OCI-LY7 (cell line): ENCODE data around the gene DAPK2. TPM values are rescaled to one million over a fixed set of nuclear protein-coding genes. Genes with fewer than 3 reads are reported as not detected.

Experiments used
- BruUV-seq: library from RNA; stranded (reverse); fragments of 400-500 nt; replicated peaks from 2 replicates; lab custom pipeline; 2021; lab: Mats Ljungman, UMichigan
- CTCF ChIA-PET: fragments of 300-600 bp; sonication (Branson Sonifier 250); formaldehyde crosslinking; loops from one replicate; lab custom pipeline; 2022; ENCODE audit warnings: antibody characterized with exemption; ENCODE audit not compliant: unreplicated experiment; lab: Charles Lee
- POLR2A ChIA-PET: fragments of 300-600 bp; sonication (Branson Sonifier 250); formaldehyde crosslinking; loops from one replicate; lab custom pipeline; 2022; ENCODE audit warnings: antibody characterized with exemption; lab: Charles Lee
- DNase-seq: peaks from one replicate; pipeline ENCODE4 v3.0.0-alpha.2; 2015; ENCODE audit warnings: low spot score
- H2AFZ ChIP-seq: fragments of 200-600 bp; sonication (generic), shearing (Covaris generic); 2 replicates; pipeline ENCODE4 v1.6.1; 2014; ENCODE audit warnings: mild to moderate bottlenecking, antibody characterized with exemption, low read length, moderate library complexity
- H3K27ac ChIP-seq: fragments of 200-600 bp; sonication (generic); 2 replicates; pipeline ENCODE4 v1.5.1; 2014; ENCODE audit warnings: mixed run types, low read depth, mild to moderate bottlenecking, moderate library complexity, low read length, inconsistent platforms; ENCODE audit not compliant: poor library complexity, severe bottlenecking
- H3K36me3 ChIP-seq: fragments of 200-600 bp; sonication (generic); 2 replicates; pipeline ENCODE4 v1.6.1; 2014; ENCODE audit warnings: mild to moderate bottlenecking, antibody characterized with exemption, low read length, moderate library complexity, mixed read lengths; ENCODE audit not compliant: insufficient read depth
- H3K4me1 ChIP-seq: fragments of 200-600 bp; sonication (generic); 2 replicates; pipeline ENCODE4 v1.5.1; 2014; ENCODE audit warnings: mild to moderate bottlenecking, low read length; ENCODE audit not compliant: insufficient read depth, poor library complexity, severe bottlenecking
- H3K4me2 ChIP-seq: fragments of 200-600 bp; sonication (generic); 2 replicates; pipeline ENCODE4 v1.6.1; 2014; ENCODE audit warnings: mild to moderate bottlenecking, low read length
- H3K4me3 ChIP-seq: fragments of 200-600 bp; sonication (generic); 2 replicates; pipeline ENCODE4 v1.5.1; 2014; ENCODE audit warnings: mild to moderate bottlenecking, low read depth, low read length; ENCODE audit not compliant: poor library complexity, severe bottlenecking
- H3K79me2 ChIP-seq: fragments of 200-600 bp; sonication (generic); 2 replicates; pipeline ENCODE4 v1.6.1; 2016; ENCODE audit warnings: low read depth, mild to moderate bottlenecking, low read length, moderate library complexity, mixed read lengths; ENCODE audit not compliant: insufficient read depth
- H3K9me2 ChIP-seq: fragments of 200-600 bp; sonication (generic); 2 replicates; pipeline ENCODE4 v1.6.1; 2016; ENCODE audit warnings: mild to moderate bottlenecking, low read length, mixed read lengths; ENCODE audit not compliant: insufficient read depth
- H3K9me3 ChIP-seq: fragments of 200-600 bp; sonication (generic); 2 replicates; pipeline ENCODE4 v1.6.1; 2014; ENCODE audit warnings: mild to moderate bottlenecking, mixed run types, low read length, mixed read lengths
- H4K20me1 ChIP-seq: fragments of 200-600 bp; sonication (generic); 2 replicates; pipeline ENCODE4 v1.6.1; 2014; ENCODE audit warnings: mild to moderate bottlenecking, antibody characterized with exemption, low read length, moderate library complexity, mixed read lengths; ENCODE audit not compliant: insufficient read depth
- EZH2phosphoT487 ChIP-seq: fragments of 200-600 bp; sonication (generic); IDR thresholded peaks from 2 replicates; pipeline ENCODE4 v1.6.1; 2018; ENCODE audit warnings: low read depth, borderline replicate concordance, mild to moderate bottlenecking, mixed run types, antibody characterized with exemption, low read length, moderate library complexity, mixed read lengths
- intact Hi-C: fragments of 100-400 bp; cut with micrococcal nuclease; formaldehyde crosslinking; loops from one replicate; pipeline ENCODE4 v1.10.0; 2022; ENCODE audit not compliant: unreplicated experiment
- total RNA-seq, 2 experiments: library from RNA; depleted of rRNA in 1 of 2; stranded (reverse); fragments of >200 nt in 1 of 2; shearing (Covaris generic) in 1 of 2; gene quantifications; 2 replicates each; pipeline ENCODE4 v1.2.3, GENCODE V29; 2014 to 2022
- TF ChIP-seq, protein P1 (sequence below): fragments of 200-600 bp; sonication (generic); conservative IDR thresholded peaks from 2 replicates; pipeline ENCODE4 v1.5.1; 2014; ENCODE audit warnings: mild to moderate bottlenecking, antibody characterized with exemption, low read length, moderate library complexity, mixed read lengths

Gene DAPK2
- total RNA-seq, 2 experiments from 2014 or later, result 0.36 to 1.2 TPM

DNA sequence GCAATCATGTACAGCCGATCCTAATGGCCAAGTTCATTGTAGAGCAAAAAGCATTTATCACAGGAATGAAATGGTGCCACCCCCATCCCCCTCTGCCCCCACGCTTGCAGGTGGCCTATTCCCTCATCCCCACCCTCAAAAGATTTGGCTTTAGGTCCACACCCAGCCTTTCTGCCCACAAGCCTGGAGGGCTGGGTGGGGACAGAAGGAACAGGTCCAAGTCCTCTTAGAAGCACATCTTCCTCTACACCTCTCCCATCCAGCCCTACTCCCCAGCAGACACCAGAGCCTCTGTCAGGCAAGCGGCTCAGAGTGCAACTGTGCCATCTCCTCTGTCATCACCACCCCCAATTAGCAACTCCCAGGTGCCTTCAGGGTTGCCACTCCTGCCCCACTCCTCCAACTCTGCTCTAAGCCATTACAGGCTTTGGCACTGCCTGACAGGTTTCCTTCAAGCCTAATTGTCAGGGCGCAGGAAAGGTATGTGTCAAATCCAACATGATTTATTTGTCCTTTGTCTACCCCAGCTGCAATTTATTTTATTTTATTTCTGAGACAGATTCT, 49.4 kb downstream of the DAPK2 start:
- no peak overlapping the region for H3K4me3 ChIP-seq
- H3K9me3 ChIP-seq, result no peaks in the 10 kb centered on the region
- no peaks in the 10 kb centered on the region for H3K36me3 ChIP-seq
- no peaks in the 10 kb centered on the region for H4K20me1 ChIP-seq
- no peak overlapping the region for H3K27ac ChIP-seq
- DNase-seq, result no peak
- no peak overlapping the region for H2AFZ ChIP-seq
- H3K4me2 ChIP-seq, result no peak overlapping the region
- CTCF ChIA-PET, result no interaction called here
- POLR2A ChIA-PET, result no interaction called here
- H3K79me2 ChIP-seq, result no peaks in the 10 kb centered on the region
- peaks cover 18% of the 10 kb centered on the region for H3K4me1 ChIP-seq
- no TSS peak for BruUV-seq
- no peaks in the 10 kb centered on the region for H3K9me2 ChIP-seq
- intact Hi-C loops, result no loop called here
- TF ChIP-seq, protein P1, sequence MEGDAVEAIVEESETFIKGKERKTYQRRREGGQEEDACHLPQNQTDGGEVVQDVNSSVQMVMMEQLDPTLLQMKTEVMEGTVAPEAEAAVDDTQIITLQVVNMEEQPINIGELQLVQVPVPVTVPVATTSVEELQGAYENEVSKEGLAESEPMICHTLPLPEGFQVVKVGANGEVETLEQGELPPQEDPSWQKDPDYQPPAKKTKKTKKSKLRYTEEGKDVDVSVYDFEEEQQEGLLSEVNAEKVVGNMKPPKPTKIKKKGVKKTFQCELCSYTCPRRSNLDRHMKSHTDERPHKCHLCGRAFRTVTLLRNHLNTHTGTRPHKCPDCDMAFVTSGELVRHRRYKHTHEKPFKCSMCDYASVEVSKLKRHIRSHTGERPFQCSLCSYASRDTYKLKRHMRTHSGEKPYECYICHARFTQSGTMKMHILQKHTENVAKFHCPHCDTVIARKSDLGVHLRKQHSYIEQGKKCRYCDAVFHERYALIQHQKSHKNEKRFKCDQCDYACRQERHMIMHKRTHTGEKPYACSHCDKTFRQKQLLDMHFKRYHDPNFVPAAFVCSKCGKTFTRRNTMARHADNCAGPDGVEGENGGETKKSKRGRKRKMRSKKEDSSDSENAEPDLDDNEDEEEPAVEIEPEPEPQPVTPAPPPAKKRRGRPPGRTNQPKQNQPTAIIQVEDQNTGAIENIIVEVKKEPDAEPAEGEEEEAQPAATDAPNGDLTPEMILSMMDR, result no peak
- no peak for TF ChIP-seq EZH2phosphoT487

DNA sequence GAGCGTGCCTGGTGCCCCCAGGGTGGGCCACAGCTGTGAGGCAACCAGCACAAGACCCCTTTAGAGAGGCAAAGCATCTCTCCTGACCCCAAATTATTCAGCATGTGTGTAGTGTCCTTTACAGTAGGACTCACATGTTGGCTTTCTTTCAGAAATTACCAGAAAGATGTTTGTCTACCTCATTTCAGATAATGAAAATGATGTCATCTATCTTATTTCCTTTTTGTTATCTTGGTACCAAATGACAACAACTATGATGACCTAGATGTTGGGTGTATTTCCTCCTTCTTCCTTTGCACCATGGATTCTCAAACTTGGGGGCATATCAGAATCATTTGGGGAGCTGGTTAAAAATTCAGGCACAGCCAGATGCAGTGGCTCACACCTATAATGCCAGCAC, 50.5 kb downstream of the DAPK2 start:
- Histone ChIP-seq H4K20me1 (no peaks in the 10 kb centered on the region), H3K9me2 (no peaks in the 10 kb centered on the region), H3K4me2 (no peak overlapping the region), H3K4me3 (no peak overlapping the region), H2AFZ (no peak overlapping the region), H3K9me3 (no peaks in the 10 kb centered on the region), H3K36me3 (no peaks in the 10 kb centered on the region), H3K4me1 (peaks cover 29% of the 10 kb centered on the region), H3K27ac (no peak overlapping the region), H3K79me2 (no peaks in the 10 kb centered on the region)
- no peak for TF ChIP-seq EZH2phosphoT487
- TF ChIP-seq, protein P1, result no peak
- no TSS peak for BruUV-seq
- ChIA-PET POLR2A (no interaction called here), CTCF (no interaction called here)
- DNase-seq, result no peak
- intact Hi-C loops, result no loop called here

DNA sequence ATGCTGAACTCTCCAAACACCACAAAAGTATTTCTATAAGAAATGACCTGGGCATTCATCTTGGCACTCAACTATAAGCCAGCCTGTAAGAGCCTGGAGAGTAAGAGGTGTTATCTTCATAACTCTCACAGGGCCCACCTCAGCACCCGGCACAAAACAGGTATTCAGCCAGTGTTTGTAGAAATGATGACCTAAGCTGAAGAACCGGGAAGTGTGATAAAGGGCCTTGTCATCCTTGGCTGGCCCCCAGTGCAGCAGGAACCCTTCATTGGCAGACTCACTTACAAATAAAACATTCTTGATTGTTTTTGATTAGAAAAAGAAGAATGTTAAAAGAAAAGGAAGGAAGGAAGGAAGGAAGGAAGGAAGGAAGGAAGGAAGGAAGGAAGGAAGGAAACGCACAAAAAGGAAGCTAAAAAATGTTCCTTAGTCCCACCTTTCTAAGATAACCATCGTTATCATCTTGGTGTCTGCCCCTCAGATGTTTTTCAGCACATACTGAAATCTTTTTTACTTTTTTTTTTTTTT, 52.1 kb downstream of the DAPK2 start:
- Histone ChIP-seq H3K27ac (no peak overlapping the region), H3K4me3 (no peak overlapping the region), H3K9me2 (no peaks in the 10 kb centered on the region), H2AFZ (no peak overlapping the region), H3K4me2 (no peak overlapping the region), H3K79me2 (no peaks in the 10 kb centered on the region), H4K20me1 (no peaks in the 10 kb centered on the region), H3K4me1 (peaks cover 36% of the 10 kb centered on the region), H3K36me3 (no peaks in the 10 kb centered on the region), H3K9me3 (no peaks in the 10 kb centered on the region)
- ChIA-PET CTCF (no interaction called here), POLR2A (no interaction called here)
- BruUV-seq, result no TSS peak
- intact Hi-C loops, result no loop called here
- no peak for DNase-seq
- TF ChIP-seq, protein P1, result no peak
- no peak for TF ChIP-seq EZH2phosphoT487
